H1 (cell line): ENCODE measurements around the gene PFKP. TPM values are rescaled to one million over a fixed set of nuclear protein-coding genes. Genes with fewer than 3 reads are reported as not detected.

Source experiments
- CTCF ChIA-PET: fragments of 300-600 bp; sonication (Branson Sonifier 250); formaldehyde crosslinking; loops from one replicate; lab custom pipeline; 2021; ENCODE audit not compliant: partially characterized antibody; lab: Charles Lee
- POLR2A ChIA-PET: fragments of 300-600 bp; sonication (Branson Sonifier 250); formaldehyde crosslinking; loops from one replicate; lab custom pipeline; 2021; ENCODE audit warnings: inconsistent platforms; ENCODE audit not compliant: partially characterized antibody; lab: Charles Lee
- DNase-seq, 2 experiments: peaks; one replicate each; pipeline versions ENCODE4 v3.0.0 to v3.0.0-alpha.2; 2010 to 2022; ENCODE audit warnings: low spot score in 2 of 2, low read depth in 1 of 2, mixed read lengths in 1 of 2
- FAIRE-seq: peaks from 2 replicates; lab custom pipeline; 2011; peaks lifted over from hg19 to GRCh38; lab: Jason Lieb, UNC
- H2AFZ ChIP-seq: 2 replicates; pipeline ENCODE4 v1.8.1; 2012; ENCODE audit warnings: low read length, inconsistent platforms
- H2AK5ac ChIP-seq: 2 replicates; pipeline ENCODE4 v1.6.1; 2013; ENCODE audit warnings: low read depth, low read length
- H2BK120ac ChIP-seq: replicated peaks from 2 replicates; pipeline ENCODE3; 2013; ENCODE audit warnings: low read depth, low read length, inconsistent platforms
- H2BK12ac ChIP-seq: 2 replicates; pipeline ENCODE4 v1.6.1; 2013; ENCODE audit warnings: low read depth, low read length
- H2BK15ac ChIP-seq: 2 replicates; pipeline ENCODE4 v1.6.1; 2013; ENCODE audit warnings: low read length
- H2BK20ac ChIP-seq: 2 replicates; pipeline ENCODE4 v1.6.1; 2013; ENCODE audit warnings: low read length
- H2BK5ac ChIP-seq: 2 replicates; pipeline ENCODE4 v1.6.1; 2013; ENCODE audit warnings: low read depth, low read length
- H3K14ac ChIP-seq: 2 replicates; pipeline ENCODE4 v1.6.1; 2013; ENCODE audit warnings: inconsistent platforms; ENCODE audit not compliant: insufficient read length
- H3K18ac ChIP-seq: 2 replicates; pipeline ENCODE4 v1.6.1; 2013; ENCODE audit warnings: low read length; ENCODE audit errors: extremely low read depth
- H3K23ac ChIP-seq: 2 replicates; pipeline ENCODE4 v1.6.1; 2013; ENCODE audit warnings: inconsistent platforms; ENCODE audit not compliant: insufficient read length
- H3K23me2 ChIP-seq: 2 replicates; pipeline ENCODE4 v1.6.1; 2013; ENCODE audit warnings: low read depth, low read length
- H3K27ac ChIP-seq: 2 replicates; pipeline ENCODE4 v1.6.1; 2011; ENCODE audit warnings: low read depth, low read length, inconsistent platforms
- H3K27me3 ChIP-seq, 4 experiments: replicated peaks in 1 of 4; 1 replicate in 1 of 4; 2 replicates in 3 of 4; pipeline versions ENCODE4 v1.6.1 to v1.8.1; 2011 to 2013; ENCODE audit warnings: low read length in 3 of 4, mild to moderate bottlenecking in 3 of 4, inconsistent platforms in 2 of 4, mixed read lengths in 2 of 4, moderate library complexity in 1 of 4; ENCODE audit not compliant: control insufficient read depth in 3 of 4, insufficient read depth in 3 of 4; ENCODE audit errors: extremely low read depth in 1 of 4
- H3K36me3 ChIP-seq, 4 experiments: 2 replicates each; pipeline versions ENCODE4 v1.6.1 to v1.8.1; 2011 to 2013; ENCODE audit warnings: mild to moderate bottlenecking in 4 of 4, low read length in 3 of 4, moderate library complexity in 2 of 4, control low read depth in 1 of 4, inconsistent platforms in 1 of 4; ENCODE audit not compliant: insufficient read depth in 4 of 4, control insufficient read depth in 2 of 4
- H3K4ac ChIP-seq: replicated peaks from 2 replicates; pipeline ENCODE3; 2013; ENCODE audit warnings: low read length, low read depth, mixed read lengths, inconsistent platforms; ENCODE audit not compliant: insufficient read length
- H3K4me1 ChIP-seq, 4 experiments: replicated peaks in 1 of 4; 1 replicate in 1 of 4; 2 replicates in 3 of 4; pipeline versions ENCODE4 v1.6.1 to v1.8.1; 2011 to 2013; ENCODE audit warnings: low read length in 3 of 4, inconsistent platforms in 2 of 4, mixed read lengths in 1 of 4; ENCODE audit not compliant: insufficient read depth in 4 of 4, control insufficient read depth in 3 of 4
- H3K4me2 ChIP-seq, 2 experiments: 2 replicates each; pipeline versions ENCODE4 v1.6.1 to v1.8.1; 2011 to 2013; ENCODE audit warnings: low read depth in 2 of 2, low read length in 2 of 2, control low read depth in 1 of 2, inconsistent platforms in 1 of 2, mild to moderate bottlenecking in 1 of 2; ENCODE audit not compliant: insufficient read depth in 1 of 2
- H3K4me3 ChIP-seq, 4 experiments: fragments of 200-600, 300-600 bp in 1 of 4; sonication (generic), shearing (Covaris generic), sonication (Bioruptor Twin) in 1 of 4; 2 replicates each; pipeline versions ENCODE4 v1.5.1 to v1.8.1; 2011 to 2016; ENCODE audit warnings: low read length in 4 of 4, low read depth in 3 of 4, control low read depth in 2 of 4, inconsistent platforms in 2 of 4, mild to moderate bottlenecking in 2 of 4, mixed read lengths in 1 of 4, moderate library complexity in 1 of 4; ENCODE audit not compliant: insufficient read depth in 2 of 4; ENCODE audit errors: extremely low read depth in 1 of 4
- H3K56ac ChIP-seq: replicated peaks from 2 replicates; pipeline ENCODE3; 2013; ENCODE audit warnings: low read depth, mild to moderate bottlenecking, mixed read lengths, low read length, inconsistent platforms; ENCODE audit not compliant: insufficient read length
- H3K79me1 ChIP-seq: 2 replicates; pipeline ENCODE4 v1.6.1; 2013; ENCODE audit warnings: low read depth, low read length, control low read depth
- H3K79me2 ChIP-seq, 2 experiments: 2 replicates each; pipeline versions ENCODE4 v1.6.1 to v1.8.1; 2012 to 2013; ENCODE audit warnings: low read length in 2 of 2, mild to moderate bottlenecking in 2 of 2, inconsistent platforms in 1 of 2; ENCODE audit not compliant: insufficient read depth in 2 of 2, control insufficient read depth in 1 of 2
- H3K9ac ChIP-seq, 4 experiments: replicated peaks in 1 of 4; 1 replicate in 1 of 4; 2 replicates in 3 of 4; pipeline versions ENCODE4 v1.6.1 to v1.8.1; 2011 to 2013; ENCODE audit warnings: low read depth in 3 of 4, low read length in 3 of 4, control low read depth in 2 of 4, mild to moderate bottlenecking in 2 of 4, moderate library complexity in 2 of 4, inconsistent platforms in 1 of 4; ENCODE audit errors: extremely low read depth in 1 of 4
- H3K9me3 ChIP-seq, 2 experiments: 2 replicates each; pipeline versions ENCODE4 v1.6.1 to v1.8.1; 2012 to 2013; ENCODE audit warnings: mild to moderate bottlenecking in 2 of 2, moderate library complexity in 2 of 2, control low read depth in 1 of 2, inconsistent platforms in 1 of 2, low read depth in 1 of 2, low read length in 1 of 2, mixed read lengths in 1 of 2; ENCODE audit not compliant: insufficient read depth in 2 of 2
- H4K20me1 ChIP-seq, 2 experiments: replicated peaks in 1 of 2; 2 replicates each; pipeline versions ENCODE3 to v1.8.1; 2011 to 2013; ENCODE audit warnings: inconsistent platforms in 2 of 2, low read length in 2 of 2, mild to moderate bottlenecking in 1 of 2; ENCODE audit not compliant: insufficient read depth in 2 of 2, control insufficient read depth in 1 of 2
- H4K5ac ChIP-seq: 2 replicates; pipeline ENCODE4 v1.6.1; 2013; ENCODE audit warnings: low read length, low read depth, mixed read lengths, inconsistent platforms; ENCODE audit not compliant: insufficient read length
- H4K8ac ChIP-seq: 2 replicates; pipeline ENCODE4 v1.8.0; 2013; ENCODE audit warnings: mild to moderate bottlenecking, moderate library complexity, low read length, inconsistent platforms; ENCODE audit not compliant: insufficient read depth; ENCODE audit errors: extremely low read depth
- H4K91ac ChIP-seq: replicated peaks from 2 replicates; pipeline ENCODE3; 2013; ENCODE audit warnings: low read length, mixed read lengths, inconsistent platforms; ENCODE audit not compliant: insufficient read length
- ATF2 ChIP-seq: IDR thresholded peaks from 2 replicates; pipeline ENCODE4 v1.6.1; 2012; ENCODE audit warnings: low read length, inconsistent platforms
- CREB1 ChIP-seq: IDR thresholded peaks from 2 replicates; pipeline ENCODE4 v1.6.1; 2012; ENCODE audit warnings: inconsistent platforms
- CTCF ChIP-seq, 3 experiments: IDR thresholded peaks; 1 replicate in 2 of 3; 2 replicates in 1 of 3; pipeline versions ENCODE4 v1.5.1 to v1.6.1; 2011; ENCODE audit warnings: low read length in 3 of 3, mild to moderate bottlenecking in 3 of 3, inconsistent platforms in 2 of 3, low read depth in 1 of 3, moderate library complexity in 1 of 3; ENCODE audit not compliant: insufficient read depth in 1 of 3; ENCODE audit errors: control extremely low read depth in 1 of 3
- EP300 ChIP-seq, 2 experiments: IDR thresholded peaks; 1 replicate in 1 of 2; 2 replicates in 1 of 2; pipeline ENCODE4 v1.6.1; 2011 to 2012; ENCODE audit warnings: low read depth in 2 of 2, low read length in 2 of 2, mild to moderate bottlenecking in 2 of 2, borderline replicate concordance in 1 of 2, inconsistent platforms in 1 of 2, moderate library complexity in 1 of 2
- WGBS, 2 experiments: shearing (Covaris generic) in 1 of 2; methylation state at CpG; one replicate each; pipeline versions ENCODE4 v1.1.6 to v1.1.7; 2013 to 2015; ENCODE audit warnings: low lambda C conversion rate in 2 of 2, mixed read lengths in 2 of 2, inconsistent platforms in 1 of 2, low coverage in 1 of 2, missing lambda C conversion rate in 1 of 2; ENCODE audit not compliant: insufficient replicate concordance in 2 of 2, insufficient coverage in 1 of 2, insufficient read length in 1 of 2; ENCODE audit errors: extremely low coverage in 1 of 2, missing lambda C conversion rate in 1 of 2; 5-methylcytosine and 5-hydroxymethylcytosine counted together
- polyA plus RNA-seq, 7 experiments: library from polyadenylated mRNA; depleted of rRNA in 3 of 7; stranded (reverse) in 5 of 7; unstranded in 2 of 7; fragments of >200 nt in 5 of 7; fragments of 200-250 nt in 2 of 7; gene quantifications; 1 replicate in 5 of 7; 2 replicates in 1 of 7; 4 replicates in 1 of 7; pipeline versions ENCODE4 v1.2.1 to v1.2.3, GENCODE V29; 2011 to 2013; ENCODE audit warnings: missing spikeins in 2 of 7, mixed read lengths in 2 of 7
- total RNA-seq: library from RNA; stranded (reverse); fragmentation: NEBNext Ultra II Directional; extraction: Animal tissue kit (Norgen Biotek cat#: 25700); gene quantifications from 2 replicates; pipeline ENCODE4 v1.2.1, GENCODE V29; 2021

PFKP gene
- total and polyA plus RNA-seq, 2 of the 8 experiments (the other 6 are each of a cell fraction or from before 2014, with no cell fraction given) = 51.2 to 128 TPM

DNA sequence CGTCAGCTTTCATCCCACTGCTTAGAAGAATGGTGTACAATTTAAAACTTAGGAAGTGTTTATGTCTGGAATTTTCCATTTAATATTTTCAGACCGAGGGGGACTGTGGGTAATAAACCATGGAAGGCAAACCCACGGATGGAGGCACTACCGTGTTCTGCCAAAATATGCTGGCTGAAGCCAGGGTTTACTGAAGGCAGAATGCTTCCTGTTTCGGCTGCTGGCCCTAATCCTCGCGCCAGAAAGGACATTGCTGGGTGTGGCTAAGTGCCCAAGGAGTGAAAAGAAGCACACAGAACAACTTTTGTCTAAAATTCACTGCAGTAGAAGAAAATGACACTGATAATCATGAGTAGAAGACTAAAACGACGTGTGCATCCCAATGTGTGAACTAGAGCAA lies 72.9 kb downstream of the PFKP start:
- H3K4me1 ChIP-seq = no peaks in the 10 kb centered on the region
- no peak overlapping the region for H2AFZ ChIP-seq
- no peak overlapping the region for H2BK12ac ChIP-seq
- H2BK20ac ChIP-seq = no peak overlapping the region
- no peak overlapping the region for H3K4me2 ChIP-seq
- no peak overlapping the region for H2BK120ac ChIP-seq
- ChIA-PET POLR2A (no interaction called here), CTCF (interaction anchor here (0.7 to 7.5 kb wide), 4 partner anchors 10 to 1620 kb away, joined by 3 to 47 read pairs (median 3); no protein-coding TSS in a partner anchor)
- no peak overlapping the region for H3K56ac ChIP-seq
- no peak overlapping the region for H4K5ac ChIP-seq
- H2BK5ac ChIP-seq = no peak overlapping the region
- no peak for TF ChIP-seq CREB1
- no peak for TF ChIP-seq CTCF (IDR thresholded peaks at IDR 0.05; ENCODE audit: control extremely low read depth in 1 of 3, insufficient read depth in 1 of 3, low read depth in 1 of 3, low read length in 3 of 3)
- no peak for TF ChIP-seq ATF2
- TF ChIP-seq EP300 (IDR thresholded peaks at IDR 0.05; ENCODE audit: borderline replicate concordance in 1 of 2, low read depth in 2 of 2, low read length in 2 of 2) = no peak
- peaks cover 2 to 5% of the 10 kb centered on the region in 2 experiments for H4K20me1 ChIP-seq
- H3K9me3 ChIP-seq = no peaks in the 10 kb centered on the region
- WGBS, 2 experiments = 90% methylated on average over 9 of the region's 9 CpGs; no CpG with 5 or more reads in 1 of the 2 experiments
- H3K27me3 ChIP-seq = no peaks in the 10 kb centered on the region
- no peak overlapping the region for H4K91ac ChIP-seq
- no peak overlapping the region for H2AK5ac ChIP-seq
- H3K79me1 ChIP-seq = no peaks in the 10 kb centered on the region
- no peak overlapping the region for H3K23ac ChIP-seq
- no peaks in the 10 kb centered on the region for H3K23me2 ChIP-seq
- no peak overlapping the region for H3K9ac ChIP-seq
- H2BK15ac ChIP-seq = no peak overlapping the region
- no peak overlapping the region for H3K14ac ChIP-seq
- no peak overlapping the region for H3K27ac ChIP-seq
- FAIRE-seq = no peak
- H3K18ac ChIP-seq = no peak overlapping the region
- no peak overlapping the region for H3K4me3 ChIP-seq
- no peak for DNase-seq
- no peaks in the 10 kb centered on the region for H3K79me2 ChIP-seq
- H3K36me3 ChIP-seq = peaks cover 11 to 60% (median 42%) of the 10 kb centered on the region in 4 experiments
- no peak overlapping the region for H3K4ac ChIP-seq
- H4K8ac ChIP-seq = no peak overlapping the region
